Stimulated activated naive CD8-positive, alpha-beta T cell treated with anti-CD3 and anti-CD28 coated beads, Interleukin-15, Interleukin-2, amounts not matched to agents 100 U/mL and 50 U/mL, for 24 hours (primary cell): ENCODE measurements around the gene MAGI1.

ENCODE experiments used
- ATAC-seq: fragments of 150-1000 bp; cut with Tn5 transposase; one replicate; pipeline ENCODE4 v1.10.0; 2021
- DNase-seq: peaks from one replicate; pipeline ENCODE4 v3.0.0; 2021

The MAGI1 gene

GRCh38 chr3:65944252-65944651, 94.5 kb downstream of the MAGI1 start:
- ATAC-seq (no peak), DNase-seq (no peak)

- no peak for ATAC-seq
- DNase-seq = no peak
Measured at GRCh38 chr3:65939801-65940246, 98.9 kb downstream of the MAGI1 start.

DNA sequence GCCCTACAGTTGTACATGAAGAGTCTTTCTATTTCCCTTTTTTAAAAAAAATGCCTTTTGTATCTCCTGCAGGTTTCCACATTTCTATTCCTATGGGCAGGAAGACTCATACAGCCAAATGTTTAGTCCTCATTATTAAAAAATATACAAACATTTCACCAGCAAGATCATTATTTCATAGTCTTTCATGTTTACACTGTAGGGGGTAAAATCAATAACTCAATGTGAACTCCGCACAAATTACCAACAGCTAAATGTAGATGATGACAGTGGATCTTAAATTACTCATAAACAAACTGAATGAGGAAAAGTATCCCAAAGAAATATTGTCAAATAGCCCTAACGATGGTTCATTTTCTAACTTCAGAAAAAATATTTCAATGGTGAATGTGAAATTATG, 99.5 kb downstream of the MAGI1 start:
- no peak for DNase-seq
- ATAC-seq = no peak

GRCh38 chr3:65938676-65939075, 100.0 kb downstream of the MAGI1 start:
- ATAC-seq = no peak
- DNase-seq = no peak

DNA sequence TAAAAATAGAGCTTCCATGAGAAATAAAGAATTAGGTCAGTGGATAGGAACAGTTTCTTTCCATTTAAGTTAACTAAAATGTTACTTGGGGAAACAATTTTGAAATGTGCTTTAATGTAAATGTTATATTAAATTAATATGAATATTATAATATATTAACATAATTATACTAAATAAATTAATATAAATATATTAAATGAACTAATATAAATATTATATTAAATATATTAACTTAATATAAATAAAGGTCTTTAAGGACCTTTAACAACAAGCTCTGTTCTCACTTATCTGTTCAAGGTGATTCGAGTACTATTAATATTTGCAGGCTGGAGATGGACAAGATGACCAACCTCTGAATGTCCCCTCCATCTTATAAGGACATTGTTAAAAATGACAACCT, 100.6 kb downstream of the MAGI1 start:
- ATAC-seq = no peak
- DNase-seq = no peak

GRCh38 chr3:65936908-65937638, 101.6 kb downstream of the MAGI1 start:
- DNase-seq = no peak
- no peak for ATAC-seq

- DNase-seq (no peak), ATAC-seq (no peak)
Measured at GRCh38 chr3:65935724-65936123, 103.0 kb downstream of the MAGI1 start.

GRCh38 chr3:65930648-65931047, 108.1 kb downstream of the MAGI1 start:
- DNase-seq = no peak
- ATAC-seq = no peak

DNA sequence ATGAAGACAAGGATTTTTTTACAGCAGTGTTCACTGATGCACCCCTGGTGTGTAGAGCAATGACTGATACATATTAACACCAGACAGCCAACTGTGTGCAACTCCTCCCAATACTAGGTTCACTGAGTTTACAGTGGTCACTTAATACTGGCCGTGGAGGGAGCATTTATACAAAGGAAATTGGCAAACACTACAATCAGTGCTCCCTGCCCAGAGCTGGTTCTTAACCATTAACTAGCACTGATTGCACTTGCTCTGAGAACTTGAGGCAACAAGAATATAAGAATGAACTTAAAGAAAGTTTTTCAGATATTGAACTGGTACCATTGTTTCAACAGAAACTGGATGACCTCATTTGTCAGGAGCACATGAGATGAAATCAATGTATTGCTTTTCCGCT, 110.6 kb downstream of the MAGI1 start:
- DNase-seq (no peak), ATAC-seq (no peak)

GRCh38 chr3:65927576-65927975, 111.1 kb downstream of the MAGI1 start:
- ATAC-seq = no peak
- no peak for DNase-seq

- DNase-seq = no peak
- ATAC-seq = no peak
Measured at GRCh38 chr3:65925254-65925954, 113.3 kb downstream of the MAGI1 start.

DNA sequence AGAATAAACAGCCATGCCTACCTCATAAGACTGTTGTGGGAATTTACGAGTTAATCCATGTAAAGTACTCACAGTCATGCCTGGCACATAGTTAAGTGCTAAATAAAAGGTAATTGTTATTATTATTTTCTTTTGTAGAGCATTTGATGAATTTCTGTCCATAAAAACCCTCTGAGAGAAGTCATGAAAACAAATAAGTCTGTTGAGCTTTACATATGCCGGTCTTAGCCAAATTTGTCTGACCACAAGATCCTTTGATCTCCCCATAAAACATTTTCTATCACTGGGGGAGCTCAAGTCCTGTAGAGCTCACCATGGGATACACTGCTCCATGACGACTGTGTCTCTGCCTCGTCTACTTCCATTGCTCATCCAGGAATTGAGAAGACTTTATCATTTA, 114.0 kb downstream of the MAGI1 start:
- DNase-seq (no peak), ATAC-seq (no peak)

DNA sequence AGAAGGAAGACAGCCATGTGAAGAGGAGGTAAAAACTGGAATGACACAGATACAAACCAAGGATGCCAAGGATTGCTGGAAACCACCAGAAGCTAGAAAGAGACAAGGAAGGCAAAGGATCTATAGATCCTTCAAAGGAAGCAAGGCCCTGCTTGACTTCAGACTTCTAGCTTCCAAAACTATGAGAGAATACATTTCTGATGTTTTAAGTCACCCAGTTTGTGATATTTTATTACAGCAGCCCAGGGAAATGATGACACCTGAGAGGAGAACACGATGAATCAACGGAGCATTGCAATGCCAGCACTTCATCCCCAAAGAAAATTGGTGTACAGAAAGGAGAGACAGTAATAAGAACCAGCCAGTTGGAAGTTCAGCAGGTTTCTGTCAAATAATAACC, 116.3 kb downstream of the MAGI1 start:
- DNase-seq (no peak), ATAC-seq (no peak)

- no peak for ATAC-seq
- no peak for DNase-seq
Measured at GRCh38 chr3:65919826-65920225, 118.9 kb downstream of the MAGI1 start.

- ATAC-seq = no peak
Measured at GRCh38 chr3:65915477-65915876, 123.2 kb downstream of the MAGI1 start.

DNA sequence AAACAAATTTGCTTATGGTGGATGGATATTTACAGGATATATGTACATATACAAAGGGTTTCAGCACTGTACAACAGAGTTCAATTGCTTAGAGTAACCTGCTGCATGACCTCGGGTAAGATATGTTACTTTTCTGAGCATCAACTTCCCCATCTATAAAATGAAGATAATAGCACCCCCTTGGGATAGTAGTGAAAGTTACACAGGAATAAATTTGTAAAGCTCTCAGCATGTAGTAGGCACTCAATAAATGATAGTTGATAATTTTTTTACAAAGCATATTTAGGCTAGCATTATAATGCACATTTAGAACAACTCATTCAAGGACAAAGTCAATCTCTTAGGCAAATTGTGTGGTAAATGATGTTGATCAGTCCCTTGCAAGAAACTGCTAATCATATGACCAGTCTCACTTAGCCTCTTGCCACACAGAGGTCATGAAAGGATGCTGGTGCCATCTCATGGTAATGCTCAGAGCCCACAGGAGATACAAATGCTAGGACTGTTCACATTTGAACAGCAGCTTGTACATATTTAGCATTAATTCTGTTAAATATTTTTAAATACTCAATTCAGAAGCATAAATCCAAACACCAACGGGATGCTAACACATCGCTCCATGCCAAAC, 123.9 kb downstream of the MAGI1 start:
- DNase-seq = no peak
- ATAC-seq = no peak

More at GRCh38 chr3:65915477-65915876, 123.2 kb downstream of the MAGI1 start:
- no peak for DNase-seq

GRCh38 chr3:65914032-65914739, 124.5 kb downstream of the MAGI1 start:
- no peak for ATAC-seq
- DNase-seq = no peak

DNA sequence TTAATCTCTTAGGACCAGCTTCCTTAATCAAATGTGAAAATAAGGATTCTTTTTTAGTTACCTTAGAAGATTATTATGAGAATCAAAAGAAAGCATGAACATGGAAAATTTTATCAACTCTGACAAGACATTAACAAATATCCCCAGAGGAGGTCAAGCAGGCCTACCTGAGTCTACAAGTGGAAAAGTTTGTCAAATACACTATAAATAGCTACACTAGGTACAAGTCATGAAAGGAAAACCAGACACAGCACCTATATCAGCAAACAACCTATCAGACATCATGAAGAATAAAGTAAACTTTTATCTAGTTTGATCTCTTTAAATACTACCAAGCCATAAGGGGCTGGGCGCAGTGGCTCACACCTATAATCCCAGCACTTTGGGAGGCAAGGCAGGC, 126.1 kb downstream of the MAGI1 start:
- DNase-seq (no peak), ATAC-seq (no peak)

GRCh38 chr3:65908588-65908987, 130.1 kb downstream of the MAGI1 start:
- ATAC-seq = no peak
- no peak for DNase-seq

- DNase-seq (no peak), ATAC-seq (no peak)
Measured at GRCh38 chr3:65907232-65908130, 131.2 kb downstream of the MAGI1 start.

DNA sequence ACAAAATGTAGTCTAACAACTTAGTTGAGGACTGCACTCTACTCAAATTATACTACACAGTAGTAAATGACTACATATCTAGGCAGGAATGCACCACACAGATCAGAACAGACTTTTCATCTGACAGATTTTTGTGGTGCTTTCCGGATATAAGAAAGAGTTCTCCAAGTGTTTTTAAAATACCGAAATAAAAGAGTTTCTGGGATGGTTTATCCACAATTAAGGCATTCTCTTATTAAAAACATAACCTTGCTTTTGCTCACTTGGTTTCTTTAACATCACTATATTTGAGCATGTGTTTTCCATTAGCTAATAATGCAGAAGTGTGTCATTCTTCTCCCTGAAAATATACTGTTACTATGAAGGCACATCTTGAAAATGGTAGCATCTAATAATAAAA, 132.9 kb downstream of the MAGI1 start:
- ATAC-seq (no peak), DNase-seq (no peak)

DNA sequence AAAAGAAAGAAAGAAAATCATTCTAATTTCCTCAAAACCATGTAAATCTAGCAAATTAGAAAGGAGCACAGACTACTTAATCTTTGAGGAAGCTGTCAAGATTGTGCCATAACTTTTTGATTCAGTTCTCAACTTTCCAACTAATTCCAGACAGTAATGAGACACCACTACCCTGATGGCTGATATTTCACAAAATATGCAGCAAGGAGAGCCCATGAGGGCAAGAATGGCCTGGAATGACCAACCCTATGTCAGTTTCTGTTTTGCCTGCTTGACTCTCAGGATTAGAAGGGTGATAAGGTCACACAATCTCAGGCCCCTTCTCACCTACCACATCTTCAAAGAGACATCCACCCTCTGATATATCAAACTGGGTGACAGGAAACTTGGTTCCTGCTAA, 134.7 kb downstream of the MAGI1 start:
- DNase-seq (no peak), ATAC-seq (no peak)
